T-cell (primary cell): Measurements from ENCODE around the gene ANXA6. TPM values are rescaled to one million over a fixed set of nuclear protein-coding genes. Genes with fewer than 3 reads are reported as not detected.
A peak's percentile ranks its signal among the peaks of the same experiment; 100 is the strongest.

Experiments
- ATAC-seq, 4 experiments: fragments of 200-7000 bp in 3 of 4; fragments of 150-1000 bp in 1 of 4; cut with Tn5 transposase; replicated peaks in 1 of 4; 1 replicate in 3 of 4; 2 replicates in 1 of 4; pipeline ENCODE4 v1.10.0; 2021; ENCODE audit warnings: moderate library complexity in 3 of 4, mild to moderate bottlenecking in 2 of 4, moderate number of reproducible peaks in 1 of 4
- CTCF ChIA-PET, 2 donors: fragments of 300-600 bp; sonication (Branson Sonifier 250); formaldehyde crosslinking; loops; one replicate each; lab custom pipeline; 2022; ENCODE audit warnings: antibody characterized with exemption in 2 of 2; lab: Charles Lee
- POLR2A ChIA-PET, 2 donors: fragments of 300-600 bp; sonication (Branson Sonifier 250); formaldehyde crosslinking; loops; one replicate each; lab custom pipeline; 2022; ENCODE audit warnings: antibody characterized with exemption in 2 of 2; lab: Charles Lee
- DNase-seq, 35 experiments: peaks; one replicate each; pipeline versions ENCODE4 v3.0.0 to v3.0.0-alpha.2; 2013 to 2023
- H3K27ac ChIP-seq: one replicate; pipeline ENCODE4 v1.5.1; 2013; ENCODE audit warnings: low read length
- H3K27me3 ChIP-seq, 2 experiments: replicated peaks in 1 of 2; 1 replicate in 1 of 2; 2 replicates in 1 of 2; pipeline versions ENCODE4 v1.6.1 to v1.7.0; 2013; ENCODE audit warnings: low read length in 1 of 2, mixed read lengths in 1 of 2; ENCODE audit not compliant: control insufficient read depth in 2 of 2, insufficient read depth in 2 of 2; ENCODE audit errors: extremely low read depth in 1 of 2
- H3K36me3 ChIP-seq, 2 donors: 1 replicate in 1 of 2; 2 replicates in 1 of 2; pipeline versions ENCODE4 v1.6.1 to v1.7.0; 2013; ENCODE audit warnings: low read length in 1 of 2; ENCODE audit not compliant: control insufficient read depth in 2 of 2, insufficient read depth in 1 of 2; ENCODE audit errors: extremely low read depth in 1 of 2
- H3K4me1 ChIP-seq, 2 experiments: 1 replicate in 1 of 2; 2 replicates in 1 of 2; pipeline versions ENCODE4 v1.6.1 to v1.7.0; 2013; ENCODE audit warnings: low read length in 2 of 2, mixed read lengths in 1 of 2; ENCODE audit not compliant: insufficient read depth in 2 of 2, control insufficient read depth in 1 of 2; ENCODE audit errors: extremely low read depth in 1 of 2
- H3K4me3 ChIP-seq, 2 donors: 1 replicate in 1 of 2; 2 replicates in 1 of 2; pipeline versions ENCODE4 v1.5.1 to v1.7.0; 2013; ENCODE audit warnings: mild to moderate bottlenecking in 2 of 2, low read length in 1 of 2, moderate library complexity in 1 of 2; ENCODE audit not compliant: control insufficient read depth in 1 of 2; ENCODE audit errors: extremely low read depth in 1 of 2
- H3K9me3 ChIP-seq: 2 replicates; pipeline ENCODE4 v1.7.0; 2013
- H3K27ac Mint-ChIP-seq, 2 donors: one replicate each; pipeline ENCODE4 v1.8.0; 2020 to 2021; ENCODE audit warnings: mild to moderate bottlenecking in 2 of 2, mixed read lengths in 2 of 2
- H3K27me3 Mint-ChIP-seq, 2 donors: one replicate each; pipeline ENCODE4 v1.8.0; 2021 to 2022; ENCODE audit warnings: mixed read lengths in 2 of 2
- H3K36me3 Mint-ChIP-seq: one replicate; pipeline ENCODE4 v1.8.0; 2021; ENCODE audit warnings: mixed read lengths
- H3K4me1 Mint-ChIP-seq, 3 donors: one replicate each; pipeline ENCODE4 v1.8.0; 2020 to 2022; ENCODE audit warnings: mixed read lengths in 3 of 3, mild to moderate bottlenecking in 1 of 3
- H3K4me3 Mint-ChIP-seq, 3 donors: one replicate each; pipeline ENCODE4 v1.8.0; 2020 to 2022; ENCODE audit warnings: mild to moderate bottlenecking in 3 of 3, mixed read lengths in 3 of 3, moderate library complexity in 3 of 3
- H3K9me3 Mint-ChIP-seq, 3 donors: one replicate each; pipeline ENCODE4 v1.8.0; 2020 to 2022; ENCODE audit warnings: mixed read lengths in 3 of 3
- WGBS: methylation state at CpG from one replicate; pipeline ENCODE4 v1.1.5; 2013; ENCODE audit warnings: missing lambda C conversion rate; ENCODE audit not compliant: insufficient coverage; 5-methylcytosine and 5-hydroxymethylcytosine counted together
- total RNA-seq, 35 experiments: library from RNA in 6 of 35; stranded (reverse) in 6 of 35; fragments of 120-200 nt in 1 of 35; gene quantifications; one replicate each; pipeline versions ENCODE4 v1.2.1 to v1.2.4 and lab custom pipeline; 2013 to 2026

The ANXA6 gene
- total RNA-seq, 5 donors from 2014 or later (not counting 1 experiment from before 2014, with no cell fraction given), result 266 to 395 (median 345) TPM

- H3K27ac ChIP-seq, result peak overlapping the region; percentile 66
- peak in 33 of 35 experiments; percentile 27 to 78 (median 56) for DNase-seq
- peak overlapping the region; percentile 75 to 96 (median 77) for H3K4me3 Mint-ChIP-seq
- H3K36me3 Mint-ChIP-seq, result peaks cover 51% of the 10 kb centered on the region
- H3K4me1 ChIP-seq, result peaks cover 67 to 98% of the 10 kb centered on the region in 2 experiments
- no peaks in the 10 kb centered on the region for H3K9me3 Mint-ChIP-seq
- 2% methylated on average over 10 of the region's 15 CpGs for WGBS
- peak overlapping the region; percentile 15 to 52 for H3K4me3 ChIP-seq
- ChIA-PET POLR2A (interaction anchor here (0.5 to 1.0 kb wide), 5 partner anchors 8 to 777 kb away, joined by 3 to 7 read pairs (median 4); no protein-coding TSS in a partner anchor), CTCF (interaction anchor here (0.6 to 4.9 kb wide), 13 partner anchors 9 to 111 kb away, joined by 3 to 26 read pairs (median 5); partner anchors contain the start of gene ANXA6 (in 1 of the 2))
- no peaks in the 10 kb centered on the region for H3K9me3 ChIP-seq
- peaks cover 11 to 89% of the 10 kb centered on the region in 2 donors for H3K36me3 ChIP-seq
- no peaks in the 10 kb centered on the region for H3K27me3 ChIP-seq
- H3K27ac Mint-ChIP-seq, result peak overlapping the region; percentile 96 to 98
- H3K4me1 Mint-ChIP-seq, result peaks cover 95 to 100% (median 97%) of the 10 kb centered on the region in 3 donors
- H3K27me3 Mint-ChIP-seq, result no peaks in the 10 kb centered on the region
- ATAC-seq, result peak; percentile 72 to 86 (median 82)
These were observed 16.0 kb downstream of the ANXA6 start for GRCh38 chr5:151141535-151141934.

DNA sequence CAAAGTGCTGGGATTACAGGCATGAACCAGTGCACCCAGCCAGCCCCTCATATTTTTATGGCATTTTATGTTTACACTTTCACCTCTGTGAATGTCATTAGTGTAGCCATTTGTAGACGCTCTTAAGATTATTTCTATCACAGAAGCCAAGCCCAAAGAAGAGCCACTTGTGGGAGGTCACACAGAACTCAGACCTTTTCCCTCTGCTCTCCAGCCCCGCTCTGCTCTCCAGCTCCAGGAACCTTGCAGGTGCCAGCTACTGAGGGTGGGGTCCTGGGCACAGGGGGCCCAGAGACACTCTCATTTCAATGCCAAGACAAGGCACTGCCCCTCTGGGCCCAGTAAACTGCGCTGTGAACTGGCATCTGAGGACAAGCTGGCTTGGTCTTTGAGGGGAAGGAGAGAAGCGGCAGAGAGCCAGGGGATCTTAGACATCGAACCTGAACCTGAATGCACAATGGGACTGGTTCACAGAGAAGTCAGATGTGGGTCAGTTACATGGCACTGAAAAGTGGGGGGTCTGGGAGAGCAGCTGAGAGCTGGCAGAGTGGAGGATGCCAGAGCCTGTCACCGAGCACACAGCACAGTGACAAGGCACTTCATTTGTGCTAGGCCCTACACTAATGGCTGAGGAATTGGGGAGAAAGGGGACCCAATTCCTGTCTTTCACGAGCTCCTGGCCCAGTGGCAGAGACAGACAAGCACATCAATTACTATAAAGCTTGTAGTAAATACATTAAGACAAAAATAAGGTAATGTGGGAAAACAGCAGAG is 16.7 kb downstream of the ANXA6 start:
- ATAC-seq, result no peak
- no peaks in the 10 kb centered on the region for H3K9me3 ChIP-seq
- H3K9me3 Mint-ChIP-seq, result no peaks in the 10 kb centered on the region
- ChIA-PET CTCF (interaction anchor here (0.6 to 4.9 kb wide), 10 partner anchors 9 to 111 kb away, joined by 3 to 26 read pairs (median 6); partner anchors contain the start of gene ANXA6 (in 1 of the 2)), POLR2A (interaction anchor here in 1 of 2 donors (0.5 kb wide), 1 partner anchor 776 kb away, joined by 5 read pairs; no protein-coding TSS in a partner anchor)
- peak overlapping the region; percentile 75 to 96 (median 77) for H3K4me3 Mint-ChIP-seq
- peaks cover 16 to 89% of the 10 kb centered on the region in 2 donors for H3K36me3 ChIP-seq
- peak overlapping the region; percentile 66 for H3K27ac ChIP-seq
- H3K27ac Mint-ChIP-seq, result peak overlapping the region; percentile 96 to 98
- 96% methylated on average over 4 of the region's 7 CpGs for WGBS
- peaks cover 94 to 97% (median 97%) of the 10 kb centered on the region in 3 donors for H3K4me1 Mint-ChIP-seq
- H3K27me3 ChIP-seq, result no peaks in the 10 kb centered on the region
- H3K27me3 Mint-ChIP-seq, result no peaks in the 10 kb centered on the region
- H3K4me1 ChIP-seq, result peaks cover 64 to 92% of the 10 kb centered on the region in 2 experiments
- H3K36me3 Mint-ChIP-seq, result peaks cover 51% of the 10 kb centered on the region
- no peak for DNase-seq
- peak overlapping the region; percentile 15 to 52 for H3K4me3 ChIP-seq

GRCh38 chr5:151139646-151140045 is 17.9 kb downstream of the ANXA6 start:
- Mint-ChIP-seq H3K27ac (peak overlapping the region; percentile 81 to 89), H3K4me1 (peaks cover 86 to 90% (median 89%) of the 10 kb centered on the region in 3 donors), H3K9me3 (no peaks in the 10 kb centered on the region), H3K27me3 (no peaks in the 10 kb centered on the region), H3K4me3 (peak overlapping the region in 2 of 3 donors; percentile 1 to 54), H3K36me3 (peaks cover 51% of the 10 kb centered on the region)
- peak in 2 of 35 experiments; percentile 26 to 56 for DNase-seq
- Histone ChIP-seq H3K27ac (peak overlapping the region; percentile 82), H3K4me1 (peaks cover 56 to 84% of the 10 kb centered on the region in 2 experiments), H3K4me3 (peak overlapping the region in 1 of 2 donors; percentile 30), H3K27me3 (no peaks in the 10 kb centered on the region), H3K36me3 (peaks cover 22 to 89% of the 10 kb centered on the region in 2 donors), H3K9me3 (no peaks in the 10 kb centered on the region)
- ChIA-PET CTCF (interaction anchor here (0.6 to 4.9 kb wide), 8 partner anchors 9 to 25 kb away, joined by 3 to 26 read pairs (median 4); no protein-coding TSS in a partner anchor), POLR2A (interaction anchor here (0.6 kb wide), 2 partner anchors 17 to 113 kb away, joined by 3 to 4 read pairs; partner anchors contain the start of gene GM2A (in 1 of the 2))
- peak in 3 of 4 experiments; percentile 32 to 39 (median 35) for ATAC-seq
- WGBS, result no CpG with 5 or more reads among the region's 3 CpGs

- Histone ChIP-seq H3K27me3 (no peaks in the 10 kb centered on the region), H3K4me3 (peak overlapping the region in 1 of 2 donors; percentile 30), H3K9me3 (no peaks in the 10 kb centered on the region), H3K27ac (peak overlapping the region; percentile 82), H3K4me1 (peaks cover 51 to 83% of the 10 kb centered on the region in 2 experiments), H3K36me3 (peaks cover 28 to 89% of the 10 kb centered on the region in 2 donors)
- peak overlapping the region; percentile 0 to 54 (median 1) for H3K4me3 Mint-ChIP-seq
- H3K36me3 Mint-ChIP-seq, result peaks cover 55% of the 10 kb centered on the region
- DNase-seq (peak in 29 of 35 experiments; percentile 12 to 70 (median 43)), ATAC-seq (peak; percentile 12 to 67 (median 32))
- ChIA-PET POLR2A (interaction anchor here in 1 of 2 donors (0.6 kb wide), 1 partner anchor 18 kb away, joined by 3 read pairs; no protein-coding TSS in a partner anchor), CTCF (interaction anchor here (0.6 to 4.9 kb wide), 8 partner anchors 9 to 26 kb away, joined by 3 to 26 read pairs (median 4); no protein-coding TSS in a partner anchor)
- no peaks in the 10 kb centered on the region for H3K9me3 Mint-ChIP-seq
- 16% methylated on average over 2 of the region's 8 CpGs for WGBS
- peaks cover 86 to 90% (median 89%) of the 10 kb centered on the region in 3 donors for H3K4me1 Mint-ChIP-seq
- peak overlapping the region; percentile 81 to 89 for H3K27ac Mint-ChIP-seq
- no peaks in the 10 kb centered on the region for H3K27me3 Mint-ChIP-seq
These were observed 18.6 kb downstream of the ANXA6 start for GRCh38 chr5:151139015-151139414.

DNA sequence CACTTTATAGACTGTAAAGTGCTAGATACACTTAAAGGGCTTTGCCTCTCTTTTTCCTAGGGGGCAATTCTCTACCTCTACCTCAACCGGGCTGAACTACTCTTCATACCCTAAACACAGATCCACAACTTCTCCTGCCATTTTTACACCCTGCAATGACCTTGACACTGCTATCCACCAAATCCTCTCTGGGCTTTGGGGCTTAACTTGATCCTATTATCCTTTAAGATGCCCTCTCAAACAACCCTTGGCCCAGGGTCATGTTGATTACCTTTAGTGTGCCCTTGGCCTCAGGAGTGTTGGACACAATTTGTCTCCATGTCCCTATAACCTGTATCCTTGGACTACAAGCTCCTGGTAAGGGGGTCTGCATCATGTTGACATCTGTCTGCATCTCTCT is 19.5 kb downstream of the ANXA6 start:
- Histone ChIP-seq H3K4me1 (peaks cover 44 to 76% of the 10 kb centered on the region in 2 experiments), H3K27ac (peak overlapping the region; percentile 82), H3K36me3 (peaks cover 28 to 89% of the 10 kb centered on the region in 2 donors), H3K9me3 (no peaks in the 10 kb centered on the region), H3K4me3 (no peak overlapping the region), H3K27me3 (no peaks in the 10 kb centered on the region)
- POLR2A ChIA-PET, result no interaction called here
- peak overlapping the region in 1 of 3 donors; percentile 54 for H3K4me3 Mint-ChIP-seq
- WGBS, result 83% methylated on average over 1 of the region's 1 CpG
- CTCF ChIA-PET, result interaction anchor here (0.5 to 4.7 kb wide), 5 partner anchors 9 to 52 kb away, joined by 3 to 25 read pairs (median 5); no protein-coding TSS in a partner anchor
- H3K27ac Mint-ChIP-seq, result peak overlapping the region; percentile 81 to 89
- DNase-seq (no peak), ATAC-seq (no peak)
- peaks cover 56% of the 10 kb centered on the region for H3K36me3 Mint-ChIP-seq
- H3K4me1 Mint-ChIP-seq, result peaks cover 86 to 90% (median 89%) of the 10 kb centered on the region in 3 donors
- no peaks in the 10 kb centered on the region for H3K9me3 Mint-ChIP-seq
- no peaks in the 10 kb centered on the region for H3K27me3 Mint-ChIP-seq
